LNCaP clone FGC (cell line): ENCODE data around the gene ZC3H18.
"Not testable (repeated sequence)": the region's sequence is repeated elsewhere in the genome, so short reads cannot be mapped to it uniquely, and the experiment has no call there.

ENCODE experiments used
- DNase-seq: peaks from one replicate; pipeline ENCODE4 v3.0.0-alpha.2; 2011; ENCODE audit warnings: low read depth
- H3K4me3 ChIP-seq: 2 replicates; pipeline ENCODE4 v1.5.1; 2011; ENCODE audit warnings: mild to moderate bottlenecking, low read depth, low read length, control low read depth
- TF ChIP-seq, protein P1 (sequence below): IDR thresholded peaks from 2 replicates; pipeline ENCODE4 v1.5.1; 2012; ENCODE audit warnings: mild to moderate bottlenecking; ENCODE audit not compliant: control insufficient read depth, insufficient read depth; ENCODE audit errors: extremely low read depth

Gene ZC3H18

DNA sequence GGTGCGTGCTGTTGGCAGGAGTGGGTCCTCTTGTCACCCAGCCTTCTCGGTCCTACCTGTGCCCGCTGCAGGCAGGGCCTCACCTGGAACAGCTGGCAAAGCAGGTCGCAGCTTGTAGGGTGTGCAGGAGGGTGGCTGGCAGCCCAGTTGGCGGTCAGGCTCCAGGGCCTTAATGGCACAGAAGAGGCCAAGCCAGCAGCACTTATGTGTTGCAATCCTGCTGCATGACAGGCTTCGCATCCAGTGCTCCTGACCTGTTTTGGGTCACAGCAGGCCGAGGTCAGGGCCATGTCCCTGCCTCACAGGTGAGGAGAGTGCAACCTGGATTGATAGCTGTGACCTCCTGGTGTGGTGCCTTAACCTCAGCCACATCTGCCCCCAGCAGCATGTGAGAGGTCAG, 31.9 kb downstream of the ZC3H18 start:
- H3K4me3 ChIP-seq: no peak overlapping the region
- no peak for DNase-seq
- TF ChIP-seq, protein P1, sequence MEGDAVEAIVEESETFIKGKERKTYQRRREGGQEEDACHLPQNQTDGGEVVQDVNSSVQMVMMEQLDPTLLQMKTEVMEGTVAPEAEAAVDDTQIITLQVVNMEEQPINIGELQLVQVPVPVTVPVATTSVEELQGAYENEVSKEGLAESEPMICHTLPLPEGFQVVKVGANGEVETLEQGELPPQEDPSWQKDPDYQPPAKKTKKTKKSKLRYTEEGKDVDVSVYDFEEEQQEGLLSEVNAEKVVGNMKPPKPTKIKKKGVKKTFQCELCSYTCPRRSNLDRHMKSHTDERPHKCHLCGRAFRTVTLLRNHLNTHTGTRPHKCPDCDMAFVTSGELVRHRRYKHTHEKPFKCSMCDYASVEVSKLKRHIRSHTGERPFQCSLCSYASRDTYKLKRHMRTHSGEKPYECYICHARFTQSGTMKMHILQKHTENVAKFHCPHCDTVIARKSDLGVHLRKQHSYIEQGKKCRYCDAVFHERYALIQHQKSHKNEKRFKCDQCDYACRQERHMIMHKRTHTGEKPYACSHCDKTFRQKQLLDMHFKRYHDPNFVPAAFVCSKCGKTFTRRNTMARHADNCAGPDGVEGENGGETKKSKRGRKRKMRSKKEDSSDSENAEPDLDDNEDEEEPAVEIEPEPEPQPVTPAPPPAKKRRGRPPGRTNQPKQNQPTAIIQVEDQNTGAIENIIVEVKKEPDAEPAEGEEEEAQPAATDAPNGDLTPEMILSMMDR: no peak

DNA sequence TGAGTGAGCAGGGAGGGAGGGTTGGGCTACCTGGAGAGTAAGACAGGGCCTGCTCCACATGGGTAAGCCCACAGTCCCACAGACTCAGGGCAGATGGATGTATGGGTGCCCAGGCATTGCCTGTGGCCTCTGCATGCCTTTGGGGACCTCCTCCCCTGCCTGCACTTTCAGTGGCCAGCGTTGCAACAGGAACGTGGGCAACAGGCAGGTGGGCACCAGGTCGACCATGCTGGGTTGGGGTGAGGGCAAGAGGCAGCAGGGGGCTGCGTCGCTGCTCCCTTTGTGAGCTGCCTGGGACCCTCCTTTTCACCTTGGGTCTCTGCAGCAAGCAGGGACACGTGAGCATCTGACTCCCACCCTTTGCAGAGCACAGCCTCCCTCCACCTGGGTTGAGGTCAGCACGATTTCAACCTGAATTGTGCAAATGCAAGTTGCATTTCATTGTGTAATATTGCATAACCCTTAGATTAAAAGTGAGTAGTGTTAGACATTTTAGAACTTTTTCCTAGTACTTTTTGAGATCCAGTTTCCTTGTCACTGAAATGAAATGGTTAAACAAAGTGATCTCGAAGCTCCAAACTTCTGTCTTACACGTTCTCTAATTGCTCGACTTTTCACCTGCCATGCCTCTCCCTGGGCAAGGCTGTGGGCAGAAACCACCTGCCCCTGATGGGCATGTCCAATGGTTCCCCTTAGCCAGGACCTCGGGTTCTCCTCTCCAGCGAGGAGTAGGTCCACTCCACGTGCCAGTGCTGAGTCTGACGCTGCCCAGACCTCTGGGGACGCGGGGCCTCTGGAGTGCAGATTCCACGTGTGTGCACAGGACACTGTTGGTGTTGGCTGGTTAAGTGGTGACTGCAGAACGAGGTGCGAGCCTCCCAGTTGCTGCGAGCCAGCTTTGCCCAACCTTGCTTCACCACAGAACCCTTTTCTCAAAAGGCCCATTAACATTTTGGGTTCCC, 35.3 kb downstream of the ZC3H18 start:
- TF ChIP-seq, protein P1: no peak
- DNase-seq: no peak
- no peak overlapping the region for H3K4me3 ChIP-seq

DNA sequence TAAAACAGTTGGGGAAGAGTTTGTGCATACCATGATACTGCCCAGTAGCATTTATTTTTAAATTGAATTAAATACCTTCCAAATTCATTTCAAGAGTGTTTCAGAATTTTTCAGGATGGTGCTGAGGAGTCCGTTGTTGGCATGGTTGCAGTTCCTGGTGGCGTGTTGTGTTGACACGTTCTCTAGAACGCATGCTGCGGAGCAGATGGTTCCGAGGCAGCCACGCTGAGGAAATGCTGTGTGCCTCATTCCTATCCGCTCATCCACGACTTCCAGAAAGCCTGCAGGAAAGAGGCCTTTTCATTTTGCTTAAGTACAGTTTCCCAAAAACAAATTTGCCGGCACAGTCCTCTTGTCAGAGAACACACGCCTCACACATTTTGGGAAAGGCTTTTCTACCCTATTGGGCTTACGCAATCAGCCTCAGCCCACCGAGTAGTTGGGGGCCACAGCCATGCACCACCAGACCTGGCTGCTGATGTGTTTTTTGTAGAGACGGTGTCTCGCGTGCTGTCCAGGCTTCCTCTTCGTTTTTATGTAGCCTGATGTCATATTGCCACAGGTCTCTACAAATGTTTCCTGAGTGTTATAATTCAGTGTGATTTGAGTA, 36.0 kb downstream of the ZC3H18 start:
- no peak for DNase-seq
- TF ChIP-seq, protein P1: no peak
- H3K4me3 ChIP-seq: no peak overlapping the region

DNA sequence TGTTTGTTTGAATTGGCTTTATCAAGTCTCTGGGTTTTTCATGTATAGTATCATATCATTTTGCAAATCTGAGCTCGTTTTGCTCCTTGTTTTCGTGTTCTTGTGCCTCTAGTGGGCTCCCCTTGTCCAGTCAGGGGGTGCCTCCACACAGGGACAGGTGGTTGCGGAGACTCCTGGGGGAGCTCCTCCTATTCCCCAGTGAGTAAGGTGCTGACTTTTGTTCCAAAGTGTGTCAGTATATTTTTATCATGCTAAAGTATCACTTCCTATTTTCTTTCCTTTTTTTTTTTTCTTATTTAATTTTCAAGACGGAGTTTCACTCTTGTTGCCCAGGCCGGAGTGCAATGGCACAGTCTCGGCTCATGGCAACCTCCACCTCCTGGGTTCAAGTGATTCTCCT, 37.9 kb downstream of the ZC3H18 start:
- TF ChIP-seq, protein P1: no peak
- no peak for DNase-seq
- H3K4me3 ChIP-seq: no peak overlapping the region

DNA sequence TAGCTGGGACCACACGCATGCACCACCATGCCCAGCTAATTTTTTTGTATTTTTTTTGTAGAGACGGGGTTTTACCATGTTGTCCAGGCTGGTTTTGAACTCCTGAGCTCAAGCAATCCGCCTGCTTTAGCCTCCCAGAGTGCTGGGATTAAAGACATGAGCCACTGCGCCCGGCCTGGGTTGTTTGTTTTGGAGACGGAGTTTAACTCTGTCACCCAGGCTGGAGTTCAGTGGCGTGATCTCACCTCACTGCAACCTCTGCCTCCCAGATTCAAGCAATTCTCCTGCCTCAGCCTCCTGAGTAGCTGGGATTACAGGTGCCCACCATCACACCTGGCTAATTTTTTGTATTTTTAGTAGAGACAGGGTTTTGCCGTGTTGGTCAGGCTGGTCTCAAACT, 39.2 kb downstream of the ZC3H18 start:
- H3K4me3 ChIP-seq, DNase-seq: not testable (repeated sequence)

DNA sequence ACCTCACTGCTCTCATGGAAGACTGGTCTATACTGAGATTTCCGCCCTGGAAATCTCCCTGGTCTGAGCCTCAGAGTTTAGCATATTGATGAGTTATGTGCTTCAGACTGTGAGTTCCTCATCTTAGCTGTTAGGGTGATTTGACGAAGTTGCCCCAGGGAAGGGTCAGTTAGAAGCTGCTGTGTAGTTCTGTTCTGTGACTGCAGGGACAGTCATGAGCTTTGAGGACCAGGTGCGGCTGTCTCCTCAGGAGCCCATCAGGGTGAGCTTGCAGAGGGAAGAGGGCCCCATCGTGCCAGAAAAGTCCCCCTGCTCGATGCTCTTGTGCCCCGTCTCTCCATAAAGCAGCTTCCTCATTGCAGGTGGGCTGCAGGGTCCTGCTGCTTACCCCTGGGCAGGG, 39.9 kb downstream of the ZC3H18 start:
- no peak overlapping the region for H3K4me3 ChIP-seq
- DNase-seq: no peak
- TF ChIP-seq, protein P1: no peak

DNA sequence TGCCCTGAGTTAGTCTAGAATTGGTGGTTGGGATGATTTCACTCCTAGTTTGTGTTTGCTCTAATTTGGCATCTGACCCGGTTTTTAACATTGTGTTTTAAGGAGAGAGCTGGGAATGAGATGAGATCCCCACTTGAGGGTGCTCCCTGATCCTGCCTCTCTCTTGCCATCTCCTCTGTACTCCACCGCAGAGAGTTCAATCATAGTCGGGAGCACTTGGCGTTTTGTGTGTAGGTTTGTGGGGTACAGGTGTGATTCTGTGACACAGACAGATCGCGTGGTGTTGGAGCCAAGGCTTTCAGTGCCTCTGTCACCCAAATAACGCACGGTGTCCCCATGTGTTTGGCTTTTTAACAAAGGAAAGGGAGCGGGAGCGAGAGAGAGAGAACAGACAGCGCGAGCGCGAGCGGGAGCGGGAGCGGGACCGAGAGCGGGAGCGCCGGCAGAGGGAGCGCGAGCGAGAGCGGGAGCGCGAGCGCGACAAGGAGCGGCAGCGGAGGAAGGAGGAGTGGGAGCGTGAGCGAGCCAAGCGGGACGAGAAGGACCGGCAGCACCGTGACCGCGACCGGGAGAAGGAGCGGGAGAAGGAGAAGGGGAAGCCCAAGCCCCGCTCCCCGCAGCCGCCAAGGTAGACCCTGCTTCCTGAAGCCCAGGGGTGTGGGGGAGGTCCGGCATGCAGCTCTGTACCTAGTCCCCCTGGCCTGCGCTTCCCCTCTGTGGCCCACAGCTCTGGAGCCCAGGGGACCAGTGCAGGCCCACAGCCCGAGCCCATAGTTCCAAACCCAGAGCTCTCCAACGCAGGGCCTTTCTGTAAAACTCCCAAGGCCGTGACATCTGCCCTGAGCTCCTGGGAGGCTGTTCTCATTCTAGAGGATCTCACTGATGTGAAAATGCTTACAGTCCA, 41.0 kb downstream of the ZC3H18 start:
- no peak overlapping the region for H3K4me3 ChIP-seq
- DNase-seq: no peak

More for the DNA sequence above, 41.0 kb downstream of the ZC3H18 start:
- TF ChIP-seq, protein P1: no peak
